GM12891 (cell line): ENCODE measurements around the gene CELF2.
A peak's percentile ranks its signal among the peaks of the same experiment; 100 is the strongest.

ENCODE experiments used
- DNase-seq: peaks from one replicate; pipeline ENCODE4 v3.0.0; 2011; ENCODE audit warnings: low spot score; ENCODE audit not compliant: insufficient read length
- FAIRE-seq: peaks from 2 replicates; lab custom pipeline; 2011; peaks lifted over from hg19 to GRCh38; lab: Jason Lieb, UNC
- PAX5 ChIP-seq: IDR thresholded peaks from 2 replicates; pipeline ENCODE4 v1.6.1; 2011; ENCODE audit warnings: low read length, moderate library complexity, mild to moderate bottlenecking; ENCODE audit not compliant: insufficient read depth, severe bottlenecking
- POLR2A ChIP-seq: IDR thresholded peaks from 2 replicates; pipeline ENCODE4 v1.6.1; 2011; ENCODE audit warnings: low read depth, low read length, control low read depth
- POLR2AphosphoS5 ChIP-seq: IDR thresholded peaks from 2 replicates; pipeline ENCODE4 v1.6.1; 2011; ENCODE audit warnings: low read depth, low read length, control low read depth
- POU2F2 ChIP-seq: IDR thresholded peaks from 2 replicates; pipeline ENCODE4 v1.6.1; 2011; ENCODE audit warnings: low read depth, mild to moderate bottlenecking, control low read depth, low read length, moderate library complexity
- SPI1 ChIP-seq: IDR thresholded peaks from 2 replicates; pipeline ENCODE4 v1.6.1; 2011; ENCODE audit warnings: low read depth, low read length, control low read depth
- TAF1 ChIP-seq: IDR thresholded peaks from 2 replicates; pipeline ENCODE4 v1.6.1; 2011; ENCODE audit warnings: low read depth, low read length, control low read depth

CELF2 gene

DNA sequence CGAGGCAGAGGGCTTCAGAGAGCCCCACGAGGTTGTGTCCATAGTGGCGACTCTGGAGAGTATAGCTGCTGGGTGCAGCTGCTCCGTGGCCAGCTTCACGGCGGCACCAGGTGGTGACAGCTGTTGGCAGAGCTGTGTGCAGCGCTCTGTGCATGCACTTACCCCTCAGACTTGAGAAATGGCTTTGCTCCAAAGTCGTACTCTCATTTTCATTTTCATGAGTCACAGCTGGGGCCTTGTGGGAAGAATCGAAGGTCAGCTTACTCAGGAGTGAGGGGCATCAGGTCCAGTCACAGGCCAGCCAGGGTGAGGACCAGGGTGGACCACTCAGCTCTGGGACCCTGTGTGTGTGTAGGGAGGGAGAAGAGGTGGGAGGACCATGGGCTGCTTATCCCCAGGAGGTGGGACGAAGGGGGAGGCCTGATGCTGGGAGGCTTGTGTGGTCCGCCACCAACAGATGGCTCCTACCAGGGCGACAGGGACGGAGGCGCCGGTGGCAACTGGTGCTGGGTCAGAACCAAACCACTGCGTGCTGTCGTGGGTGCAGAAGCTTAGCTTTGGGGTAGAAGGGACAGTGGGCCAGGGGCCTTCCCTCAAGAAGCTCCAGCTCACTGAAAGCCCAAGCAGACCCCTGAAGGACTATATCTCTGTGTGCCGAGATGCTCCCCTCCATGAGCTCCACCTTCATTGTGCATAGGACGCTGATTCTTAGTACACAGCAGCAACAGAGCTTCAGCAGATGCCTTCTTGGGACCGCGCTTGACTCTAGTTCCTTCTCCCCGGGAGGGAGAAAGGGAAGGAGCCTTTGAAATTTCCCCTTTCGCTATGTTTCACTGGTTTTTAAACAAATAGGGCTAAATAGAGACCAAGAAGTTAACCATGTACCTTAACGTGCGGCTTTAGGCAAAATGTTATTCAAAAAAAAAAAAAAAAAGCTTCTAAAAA lies 225.0 kb downstream of the CELF2 start:
- no peak for DNase-seq
- peak; percentile 98 for FAIRE-seq
- peak; percentile 63; the same call in 1 of the 2 replicates for TF ChIP-seq POLR2A
- peak; percentile 35; the same call in 1 of the 2 replicates for TF ChIP-seq TAF1
- 0 out of 2 replicates have a peak, but pooled peaks have one; percentile 12 for TF ChIP-seq POU2F2
- TF ChIP-seq SPI1: no peak
- TF ChIP-seq POLR2AphosphoS5: peak; percentile 80
- TF ChIP-seq PAX5: no peak

DNA sequence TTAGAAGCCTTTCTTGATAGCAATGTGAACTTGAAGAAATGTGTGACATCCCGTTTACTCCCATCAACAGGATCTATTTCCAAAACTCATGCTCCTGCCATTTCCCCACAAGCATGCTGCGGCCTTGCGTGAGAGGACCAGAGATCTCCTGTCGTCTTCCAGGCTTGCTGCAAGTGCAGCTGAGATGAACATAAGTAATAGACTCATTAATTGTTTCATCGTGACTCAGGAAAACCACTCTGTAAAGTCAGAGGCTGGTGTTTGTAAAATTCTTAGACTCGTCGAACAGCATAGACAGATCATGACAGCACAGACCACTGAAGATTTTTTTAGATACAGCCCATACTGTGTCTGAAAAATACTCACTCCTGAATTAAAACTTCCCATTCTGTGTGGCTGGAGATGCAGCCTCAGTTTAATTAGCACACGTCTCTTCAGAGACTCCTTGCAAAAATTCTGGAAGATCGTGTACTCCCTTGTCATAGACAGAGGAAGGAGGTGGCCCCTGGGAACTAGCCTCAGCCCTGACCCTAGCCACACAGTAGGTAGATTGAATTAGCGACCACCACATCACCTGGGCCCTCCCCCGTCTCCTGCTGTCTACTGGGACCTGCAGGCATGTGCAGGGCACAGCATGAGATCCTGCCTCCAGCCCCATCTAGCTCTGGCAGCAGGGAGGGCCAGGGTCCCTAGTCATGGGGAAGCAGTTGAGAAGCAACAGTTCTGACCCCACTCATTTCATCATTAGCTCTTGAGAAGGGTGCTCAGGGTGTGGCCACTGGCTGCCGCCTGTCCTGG lies 226.0 kb downstream of the CELF2 start:
- DNase-seq (no peak), FAIRE-seq (no peak)
- TF ChIP-seq POU2F2 (no peak), POLR2AphosphoS5 (0 out of 2 replicates have a peak, but pooled peaks have one; percentile 9), PAX5 (no peak), SPI1 (no peak), TAF1 (peak; percentile 19; the same call in 1 of the 2 replicates), POLR2A (no peak; the same call in none of the 2 replicates)

DNA sequence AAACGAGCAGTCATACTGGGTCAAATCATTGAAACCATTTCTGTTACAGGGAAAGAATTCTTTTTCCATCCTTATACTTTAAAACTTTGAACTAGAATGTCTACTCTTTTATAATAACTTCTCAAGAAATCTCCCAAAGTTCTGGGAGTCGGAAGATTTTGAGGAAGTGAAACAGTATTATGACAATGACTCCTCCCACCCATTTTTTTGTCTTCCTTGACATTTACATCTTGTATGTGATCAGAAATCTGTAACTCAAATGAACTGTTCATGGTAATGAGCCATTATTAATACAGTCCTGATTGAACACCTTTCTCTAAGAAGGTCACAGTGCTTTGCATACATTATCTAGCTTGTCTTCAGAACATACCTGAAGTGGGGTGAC lies 227.4 kb downstream of the CELF2 start:
- DNase-seq: no peak
- no peak for FAIRE-seq
- TF ChIP-seq SPI1 (peak; percentile 97), POLR2A (no peak), PAX5 (no peak), POLR2AphosphoS5 (no peak), TAF1 (no peak), POU2F2 (no peak)

DNA sequence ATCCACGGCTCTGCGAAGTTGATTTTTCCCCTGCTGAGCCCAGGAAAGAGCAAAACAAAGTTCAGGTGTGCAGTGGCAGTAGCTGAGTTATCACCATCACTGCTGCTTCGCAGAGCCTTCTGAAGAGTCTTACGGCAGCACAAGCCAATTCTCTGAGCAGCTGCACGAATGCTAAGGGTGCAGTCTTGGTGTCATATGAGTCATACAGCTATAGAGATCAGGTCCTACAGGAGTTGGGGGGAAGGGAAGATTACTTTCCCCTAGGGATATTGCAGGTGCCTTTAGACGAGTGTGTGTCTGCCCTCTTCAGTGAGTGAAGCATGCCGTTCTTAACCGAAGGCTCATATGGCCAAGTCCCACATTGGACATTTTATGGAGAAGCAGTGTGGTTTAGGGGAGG lies 227.8 kb downstream of the CELF2 start:
- TF ChIP-seq PAX5 (no peak), POLR2AphosphoS5 (peak; percentile 42; the same call in 1 of the 2 replicates), TAF1 (peak; percentile 69; the same call in 1 of the 2 replicates), POU2F2 (no peak), SPI1 (no peak), POLR2A (peak; percentile 77)
- DNase-seq (no peak), FAIRE-seq (peak; percentile 94)

DNA sequence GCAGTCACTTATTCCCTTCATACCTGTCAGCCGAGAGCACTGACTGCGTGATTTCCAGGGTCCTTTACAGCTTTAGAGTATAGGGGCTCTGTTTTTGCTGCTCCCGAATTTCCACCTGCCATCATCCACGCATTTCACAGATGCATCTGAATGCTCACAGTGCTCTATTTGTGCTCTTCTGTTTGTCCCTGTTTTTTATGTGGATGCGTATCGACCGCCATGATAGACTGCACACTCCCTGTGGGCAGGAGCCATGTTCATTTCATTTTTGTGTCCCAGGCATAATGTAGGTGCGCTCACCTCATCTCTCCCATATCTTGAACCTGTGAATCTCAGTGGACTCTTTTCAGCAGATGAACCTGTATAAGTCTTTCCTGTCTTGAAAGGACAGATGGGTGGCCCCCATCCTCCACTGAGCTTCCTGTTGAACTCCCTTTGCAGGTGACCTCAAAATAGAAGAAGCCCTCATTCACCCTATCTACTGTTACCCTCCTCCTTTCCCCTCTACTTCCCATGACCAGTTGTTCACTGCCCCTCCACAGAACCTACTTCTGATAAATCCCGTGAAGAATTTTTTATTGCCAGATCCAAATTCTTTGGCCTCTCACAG lies 228.4 kb downstream of the CELF2 start:
- DNase-seq (no peak), FAIRE-seq (no peak)
- TF ChIP-seq POU2F2: peak; percentile 45; the same call in 1 of the 2 replicates
- no peak for TF ChIP-seq TAF1
- TF ChIP-seq SPI1: no peak
- TF ChIP-seq POLR2A: no peak
- TF ChIP-seq PAX5: no peak

DNA sequence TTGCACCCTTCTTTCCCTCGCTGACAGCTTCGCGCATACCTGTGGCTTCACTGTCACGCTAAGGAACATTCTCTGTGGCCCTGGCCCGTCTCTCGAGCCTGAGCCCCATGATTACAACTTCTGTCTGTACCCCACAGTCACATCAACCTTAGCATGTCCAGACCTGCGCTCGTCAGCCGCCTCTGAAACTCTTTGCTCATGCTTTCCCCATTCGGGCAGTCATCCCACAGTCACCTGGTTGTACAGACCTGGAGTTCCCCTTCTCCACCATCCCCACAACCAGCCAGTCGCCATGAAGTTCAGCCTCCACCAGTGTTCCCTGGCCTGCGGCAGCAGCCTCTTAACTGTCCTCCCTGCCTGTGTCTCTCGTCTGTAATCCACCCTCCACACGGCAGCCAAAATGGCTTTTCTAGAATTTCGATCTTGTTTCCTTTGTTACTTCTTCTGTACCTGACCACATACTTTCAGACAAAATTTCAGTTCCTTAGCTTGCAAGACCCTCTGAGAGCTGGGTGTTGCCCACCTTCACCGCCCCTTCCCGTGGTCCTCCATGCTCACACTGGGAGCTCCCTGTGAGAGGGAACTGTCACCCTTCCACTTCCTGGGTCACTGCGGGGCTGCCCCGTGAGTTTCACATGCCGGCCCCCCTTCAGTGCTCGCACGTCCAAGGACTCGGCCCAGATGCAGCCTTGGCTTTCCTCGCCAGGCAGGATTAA lies 229.2 kb downstream of the CELF2 start:
- DNase-seq: peak; percentile 21
- peak; percentile 97 for FAIRE-seq
- TF ChIP-seq POU2F2: peak; percentile 31; the same call in 1 of the 2 replicates
- TF ChIP-seq PAX5: no peak
- TF ChIP-seq SPI1: peak; percentile 91
- peak; percentile 74 for TF ChIP-seq TAF1
- peak; percentile 80 for TF ChIP-seq POLR2A
- peak; percentile 88 for TF ChIP-seq POLR2AphosphoS5

DNA sequence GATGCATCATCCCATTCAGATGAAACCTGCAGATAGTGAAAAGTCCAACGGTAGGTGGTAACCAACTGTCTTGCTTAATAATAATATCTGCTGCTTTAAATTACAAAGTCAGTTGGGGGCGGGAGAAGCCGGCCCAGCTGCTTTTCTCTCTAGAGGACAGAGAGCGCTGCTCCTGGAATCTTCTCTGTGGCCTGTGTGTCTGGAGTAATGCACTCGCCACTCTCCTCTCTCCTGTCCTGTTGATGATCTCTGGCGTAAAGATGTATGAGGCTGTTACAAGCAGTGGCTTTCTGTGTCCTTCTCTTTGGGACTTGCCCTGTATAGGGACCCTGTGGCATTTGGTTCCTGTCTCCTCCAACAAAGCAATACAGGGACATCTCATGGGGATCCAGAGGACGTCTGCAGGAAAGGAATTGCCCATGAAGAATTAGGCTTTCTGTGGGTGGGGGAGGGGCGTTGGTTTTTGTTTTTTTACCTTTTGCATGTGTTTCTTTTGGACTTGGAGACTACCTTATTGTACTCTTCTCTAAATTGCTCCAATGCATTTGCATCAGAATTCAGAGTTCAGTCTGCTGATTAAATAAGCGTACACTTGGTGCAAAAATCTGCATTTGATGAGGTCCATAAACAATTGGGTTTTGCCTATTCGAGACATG lies 231.6 kb downstream of the CELF2 start:
- 0 out of 2 replicates have a peak, but pooled peaks have one; percentile 12 for TF ChIP-seq POU2F2
- TF ChIP-seq TAF1: no peak
- no peak for TF ChIP-seq POLR2AphosphoS5
- DNase-seq (no peak), FAIRE-seq (peak; percentile 50)

DNA sequence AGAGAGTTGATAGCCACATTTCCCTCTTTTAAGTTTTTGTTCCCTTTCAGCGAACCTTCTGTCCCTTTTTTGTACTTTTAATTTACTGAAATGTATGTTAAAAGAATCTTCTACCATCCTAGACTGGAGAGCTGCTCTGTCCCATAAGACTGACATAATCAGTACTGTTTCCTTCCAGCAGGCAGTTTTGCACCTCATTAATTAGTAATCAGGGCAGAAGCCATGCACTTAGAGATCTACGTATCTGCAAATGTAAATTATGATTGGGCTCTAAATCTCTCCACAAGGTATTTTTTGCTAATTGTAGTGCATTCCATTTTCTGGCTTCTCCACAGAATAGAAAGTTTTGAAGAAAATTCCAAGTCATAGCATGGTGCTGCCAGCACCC lies 232.1 kb downstream of the CELF2 start:
- TF ChIP-seq PAX5 (no peak), POLR2A (no peak), SPI1 (no peak), TAF1 (no peak), POLR2AphosphoS5 (no peak), POU2F2 (no peak)
- FAIRE-seq (no peak), DNase-seq (no peak)
